PFSK-1 (cell line): ENCODE measurements around the gene MAPK8IP3.

Source experiments
- FOXP2 ChIP-seq: optimal IDR thresholded peaks from 2 replicates; pipeline ENCODE3; 2011; ENCODE audit warnings: borderline replicate concordance, control low read depth, inconsistent platforms; ENCODE audit not compliant: insufficient read depth; ENCODE audit errors: extremely low read length, extremely low read depth
- POLR2AphosphoS5 ChIP-seq: IDR thresholded peaks from 2 replicates; pipeline ENCODE4 v1.6.1; 2012; ENCODE audit warnings: low read depth, mild to moderate bottlenecking, control low read depth, low read length, moderate library complexity
- REST ChIP-seq, 2 experiments: IDR thresholded peaks; 2 replicates each; pipeline versions ENCODE4 v1.6.1 to v1.8.0; 2011 to 2012; ENCODE audit warnings: low read depth in 2 of 2, low read length in 2 of 2, control low read depth in 1 of 2, inconsistent platforms in 1 of 2, mild to moderate bottlenecking in 1 of 2, moderate library complexity in 1 of 2; ENCODE audit not compliant: insufficient read depth in 1 of 2
- SIN3A ChIP-seq: IDR thresholded peaks from 2 replicates; pipeline ENCODE4 v1.6.1; 2012; ENCODE audit warnings: mild to moderate bottlenecking, low read length, moderate library complexity, borderline replicate concordance; ENCODE audit not compliant: insufficient read depth
- TAF1 ChIP-seq: IDR thresholded peaks from 2 replicates; pipeline ENCODE4 v1.6.1; 2012; ENCODE audit warnings: low read length, control low read depth, borderline replicate concordance; ENCODE audit not compliant: insufficient read depth

The MAPK8IP3 gene

DNA sequence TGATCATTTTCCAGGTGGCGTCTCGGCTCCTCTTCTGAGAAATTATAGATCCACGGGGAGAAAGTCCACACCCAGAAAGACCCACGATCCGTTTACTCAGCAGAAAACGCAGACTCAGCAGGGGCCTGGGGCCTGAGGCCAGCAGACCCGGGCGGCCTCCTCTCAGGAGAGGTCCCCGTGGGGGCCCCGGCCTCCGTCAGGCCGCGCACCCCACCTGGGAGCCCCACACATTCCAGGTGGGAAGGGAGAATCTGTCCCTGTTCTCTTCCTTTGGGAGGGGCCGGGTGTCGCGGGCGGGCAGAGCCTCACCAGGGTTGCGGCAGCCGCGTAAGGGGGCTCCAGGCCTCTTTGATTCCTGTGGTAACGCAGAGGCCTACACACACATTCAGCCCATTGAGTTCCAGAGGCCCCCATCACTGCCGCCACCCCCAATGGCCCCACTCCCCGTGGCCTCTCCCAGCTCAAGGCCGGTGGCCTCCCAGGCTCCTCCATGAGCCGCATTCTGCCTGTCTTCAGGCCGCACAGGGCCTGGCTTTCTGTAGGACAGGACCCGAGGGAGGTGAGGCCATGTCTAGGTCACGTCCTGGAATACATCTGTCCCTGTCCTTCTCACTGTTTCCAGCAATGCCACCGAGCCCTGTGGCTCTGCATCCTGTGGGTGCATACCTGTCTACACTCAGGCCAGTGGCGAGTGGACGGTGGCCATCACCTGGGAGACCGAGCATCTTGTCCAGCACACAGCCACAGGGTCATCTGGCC is 89.1 kb downstream of the MAPK8IP3 start:
- TF ChIP-seq REST (IDR thresholded peaks at IDR 0.05; ENCODE audit: insufficient read depth in 1 of 2, low read depth in 2 of 2, low read length in 2 of 2) (no peak), FOXP2 (no peak), TAF1 (no peak), POLR2AphosphoS5 (no peak), SIN3A (no peak)

- TF ChIP-seq FOXP2: no peak
- TF ChIP-seq POLR2AphosphoS5: no peak
- TF ChIP-seq TAF1: no peak
- no peak for TF ChIP-seq REST (IDR thresholded peaks at IDR 0.05; ENCODE audit: insufficient read depth in 1 of 2, low read depth in 2 of 2, low read length in 2 of 2)
- TF ChIP-seq SIN3A: no peak
Observed at GRCh38 chr16:1800701-1801100, 94.7 kb downstream of the MAPK8IP3 start.

DNA sequence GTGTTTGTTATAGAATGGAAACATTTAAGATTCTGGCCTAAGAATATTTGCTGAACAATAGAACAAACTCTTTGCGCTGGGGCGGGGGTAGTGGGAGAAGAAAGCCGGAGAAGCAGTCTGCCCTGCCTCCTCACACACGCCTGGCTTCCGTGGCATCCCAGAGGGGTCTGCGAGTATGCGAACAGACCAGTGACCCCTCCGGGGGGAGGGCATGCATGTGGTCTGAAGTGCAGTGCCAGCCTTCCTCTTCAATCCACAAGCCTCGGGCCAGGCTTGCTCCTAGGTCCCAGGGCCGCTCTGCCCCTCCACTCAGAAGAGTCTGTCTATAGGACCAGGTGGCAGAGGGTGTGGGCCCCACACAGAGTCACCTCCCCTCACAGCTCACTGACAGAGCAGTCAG is 101.6 kb downstream of the MAPK8IP3 start:
- TF ChIP-seq SIN3A (no peak), REST (IDR thresholded peaks at IDR 0.05; ENCODE audit: insufficient read depth in 1 of 2, low read depth in 2 of 2, low read length in 2 of 2) (no peak)

DNA sequence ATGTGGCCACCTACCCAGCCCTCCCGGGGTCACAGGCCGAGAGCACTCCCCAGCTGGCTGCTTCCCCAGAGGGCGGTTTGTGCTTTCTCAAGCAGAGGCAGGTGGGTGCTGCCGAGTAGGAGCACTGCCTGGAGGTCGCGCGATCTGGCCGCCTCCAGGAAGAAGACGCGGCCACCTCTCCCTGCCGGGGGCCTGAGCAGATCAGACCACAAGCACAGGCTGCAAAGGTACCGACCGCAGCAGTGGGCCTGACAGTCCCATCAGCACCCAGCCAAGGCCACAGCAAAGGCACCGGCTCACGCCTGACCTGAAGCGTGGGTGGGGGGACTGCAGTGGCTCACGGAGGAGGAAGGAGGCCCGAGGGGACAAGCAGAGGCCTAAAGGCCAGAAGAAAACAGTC is 102.7 kb downstream of the MAPK8IP3 start:
- TF ChIP-seq FOXP2: no peak
- no peak for TF ChIP-seq POLR2AphosphoS5
- TF ChIP-seq SIN3A: no peak
- TF ChIP-seq REST (IDR thresholded peaks at IDR 0.05; ENCODE audit: insufficient read depth in 1 of 2, low read depth in 2 of 2, low read length in 2 of 2): no peak
- no peak for TF ChIP-seq TAF1
